IMR-90 (cell line): Measurements from ENCODE around the gene NBPF3. TPM values are rescaled to one million over a fixed set of nuclear protein-coding genes. Genes with fewer than 3 reads are reported as not detected.

Source experiments
- ATAC-seq: fragments of 200-7000 bp; cut with Tn5 transposase; 2 replicates; pipeline ENCODE4 v1.9.1; 2020; ENCODE audit warnings: low read depth, mild to moderate bottlenecking, moderate library complexity
- BruUV-seq: library from RNA; stranded (reverse); fragments of 400-500 nt; replicated peaks from 2 replicates; lab custom pipeline; 2021; lab: Mats Ljungman, UMichigan
- CTCF ChIA-PET: fragments of 300-600 bp; formaldehyde crosslinking; extraction: SDS; loops from one replicate; lab custom pipeline; 2021; ENCODE audit warnings: antibody characterized with exemption; lab: Yijun Ruan, JAX
- POLR2A ChIA-PET: fragments of 300-600 bp; sonication (Branson Sonifier 250); formaldehyde crosslinking; loops from one replicate; lab custom pipeline; 2022; ENCODE audit warnings: antibody characterized with exemption; ENCODE audit not compliant: unreplicated experiment; lab: Charles Lee
- DNase-seq: peaks from one replicate; pipeline ENCODE4 v3.0.0; 2013
- H2AFZ ChIP-seq: replicated peaks from 2 replicates; pipeline ENCODE3; 2013; ENCODE audit warnings: low read length, mild to moderate bottlenecking; ENCODE audit not compliant: poor library complexity
- H2AK5ac ChIP-seq: 2 replicates; pipeline ENCODE4 v1.6.1; 2013; ENCODE audit warnings: low read depth, low read length, inconsistent platforms
- H2AK9ac ChIP-seq: replicated peaks from 2 replicates; pipeline ENCODE3; 2013; ENCODE audit warnings: mild to moderate bottlenecking, low read depth, low read length, moderate library complexity; ENCODE audit not compliant: poor library complexity
- H2BK120ac ChIP-seq: 2 replicates; pipeline ENCODE4 v1.6.1; 2013; ENCODE audit warnings: low read depth, low read length, inconsistent platforms
- H2BK15ac ChIP-seq: 3 replicates; pipeline ENCODE4 v1.6.1; 2013; ENCODE audit warnings: low read depth, low read length, inconsistent platforms
- H2BK20ac ChIP-seq: 2 replicates; pipeline ENCODE4 v1.6.1; 2013; ENCODE audit warnings: low read depth, mild to moderate bottlenecking, inconsistent platforms, low read length, moderate library complexity
- H2BK5ac ChIP-seq: 2 replicates; pipeline ENCODE4 v1.6.1; 2013; ENCODE audit warnings: mild to moderate bottlenecking, low read depth, low read length, inconsistent platforms; ENCODE audit not compliant: poor library complexity, severe bottlenecking
- H3K14ac ChIP-seq: replicated peaks from 2 replicates; pipeline ENCODE4 v1.6.1; 2013; ENCODE audit warnings: low read depth, low read length, inconsistent platforms
- H3K18ac ChIP-seq: 2 replicates; pipeline ENCODE4 v1.6.1; 2013; ENCODE audit warnings: low read depth, low read length, control low read depth
- H3K23ac ChIP-seq: 2 replicates; pipeline ENCODE4 v1.6.1; 2013; ENCODE audit warnings: low read depth, low read length, inconsistent platforms
- H3K27ac ChIP-seq: 2 replicates; pipeline ENCODE4 v1.5.1; 2013; ENCODE audit warnings: mild to moderate bottlenecking, control low read depth, low read length; ENCODE audit not compliant: insufficient read depth
- H3K27me3 ChIP-seq: 2 replicates; pipeline ENCODE4 v1.6.1; 2013; ENCODE audit warnings: low read length; ENCODE audit not compliant: control insufficient read depth, insufficient read depth
- H3K36me3 ChIP-seq: 2 replicates; pipeline ENCODE4 v1.6.1; 2013; ENCODE audit warnings: low read length, mixed read lengths; ENCODE audit not compliant: control insufficient read depth, insufficient read depth
- H3K4ac ChIP-seq: 2 replicates; pipeline ENCODE4 v1.6.1; 2013; ENCODE audit warnings: low read depth, low read length, inconsistent platforms
- H3K4me1 ChIP-seq: 2 replicates; pipeline ENCODE4 v1.6.1; 2013; ENCODE audit warnings: low read length, mixed read lengths; ENCODE audit not compliant: control insufficient read depth, insufficient read depth
- H3K4me2 ChIP-seq: 2 replicates; pipeline ENCODE4 v1.6.1; 2013; ENCODE audit warnings: low read depth, mild to moderate bottlenecking, control low read depth, low read length, moderate library complexity
- H3K4me3 ChIP-seq: 2 replicates; pipeline ENCODE4 v1.5.1; 2013; ENCODE audit warnings: low read depth, mild to moderate bottlenecking, control low read depth, low read length, moderate library complexity; ENCODE audit not compliant: insufficient read depth
- H3K56ac ChIP-seq: 2 replicates; pipeline ENCODE4 v1.6.1; 2013; ENCODE audit warnings: low read length, inconsistent platforms; ENCODE audit not compliant: insufficient read depth; ENCODE audit errors: extremely low read depth
- H3K79me1 ChIP-seq, 2 experiments: 2 replicates each; pipeline ENCODE4 v1.6.1; 2013; ENCODE audit warnings: low read length in 2 of 2, inconsistent platforms in 1 of 2, low read depth in 1 of 2
- H3K9ac ChIP-seq: 2 replicates; pipeline ENCODE4 v1.6.1; 2013; ENCODE audit warnings: low read depth, low read length, control low read depth
- H3K9me1 ChIP-seq: 2 replicates; pipeline ENCODE4 v1.6.1; 2013; ENCODE audit warnings: low read length, inconsistent platforms; ENCODE audit not compliant: insufficient read depth
- H3K9me3 ChIP-seq: 2 replicates; pipeline ENCODE4 v1.6.1; 2013; ENCODE audit warnings: low read length; ENCODE audit not compliant: control insufficient read depth, insufficient read depth
- H4K20me1 ChIP-seq: 2 replicates; pipeline ENCODE4 v1.6.1; 2013; ENCODE audit warnings: low read length, inconsistent platforms; ENCODE audit not compliant: insufficient read depth
- H4K5ac ChIP-seq: 2 replicates; pipeline ENCODE4 v1.6.1; 2013; ENCODE audit warnings: mild to moderate bottlenecking, low read depth, low read length, control low read depth
- H4K8ac ChIP-seq, 2 experiments: 2 replicates each; pipeline ENCODE4 v1.6.1; 2013; ENCODE audit warnings: low read depth in 2 of 2, low read length in 2 of 2, control low read depth in 1 of 2, inconsistent platforms in 1 of 2
- H4K91ac ChIP-seq: 2 replicates; pipeline ENCODE4 v1.6.1; 2013; ENCODE audit warnings: low read depth, low read length, inconsistent platforms; ENCODE audit not compliant: insufficient read depth
- WGBS, 2 experiments: methylation state at CpG; one replicate each; pipeline versions ENCODE4 v1.1.5 to v1.1.7; 2013; ENCODE audit warnings: missing lambda C conversion rate in 2 of 2; ENCODE audit not compliant: insufficient read length in 1 of 2; ENCODE audit errors: extremely low coverage in 2 of 2; 5-methylcytosine and 5-hydroxymethylcytosine counted together
- dilution Hi-C: fragments of 300-500 bp; cut with HindIII; formaldehyde crosslinking; loops from one replicate; pipeline ENCODE4 v1.14.3; 2018; ENCODE audit warnings: low sequenced_read_pairs; ENCODE audit not compliant: unreplicated experiment
- in situ Hi-C: fragments of 300-500 bp; cut with MboI; formaldehyde crosslinking; loops from 3 replicates; pipeline ENCODE4 v1.14.3; 2019; ENCODE audit warnings: low sequenced_read_pairs, inconsistent platforms, mixed read lengths
- intact Hi-C: fragments of 100-400 bp; cut with micrococcal nuclease; formaldehyde crosslinking; loops from 2 replicates; pipeline ENCODE4 v1.10.0; 2022
- polyA plus RNA-seq, 3 experiments: library from polyadenylated mRNA; depleted of rRNA; stranded (reverse); fragments of >200 nt; gene quantifications; 2 replicates each; pipeline ENCODE4 v1.2.3, GENCODE V29; 2012; ENCODE audit warnings: low replicate concordance in 1 of 3
- total RNA-seq: library from RNA; depleted of rRNA; stranded (reverse); fragments of >200 nt; gene quantifications from 2 replicates; pipeline ENCODE4 v1.2.3, GENCODE V29; 2012
- TF ChIP-seq, protein P1 (sequence below): fragments of 150-350 bp; IDR thresholded peaks from 2 replicates; pipeline ENCODE4 v1.6.1; 2017; ENCODE audit warnings: mild to moderate bottlenecking, antibody characterized with exemption, low read length, low read depth

NBPF3 gene
- total and polyA plus RNA-seq, 2 of the 4 experiments (the other 2 are of a cell fraction): 8.7 to 18.8 TPM

DNA sequence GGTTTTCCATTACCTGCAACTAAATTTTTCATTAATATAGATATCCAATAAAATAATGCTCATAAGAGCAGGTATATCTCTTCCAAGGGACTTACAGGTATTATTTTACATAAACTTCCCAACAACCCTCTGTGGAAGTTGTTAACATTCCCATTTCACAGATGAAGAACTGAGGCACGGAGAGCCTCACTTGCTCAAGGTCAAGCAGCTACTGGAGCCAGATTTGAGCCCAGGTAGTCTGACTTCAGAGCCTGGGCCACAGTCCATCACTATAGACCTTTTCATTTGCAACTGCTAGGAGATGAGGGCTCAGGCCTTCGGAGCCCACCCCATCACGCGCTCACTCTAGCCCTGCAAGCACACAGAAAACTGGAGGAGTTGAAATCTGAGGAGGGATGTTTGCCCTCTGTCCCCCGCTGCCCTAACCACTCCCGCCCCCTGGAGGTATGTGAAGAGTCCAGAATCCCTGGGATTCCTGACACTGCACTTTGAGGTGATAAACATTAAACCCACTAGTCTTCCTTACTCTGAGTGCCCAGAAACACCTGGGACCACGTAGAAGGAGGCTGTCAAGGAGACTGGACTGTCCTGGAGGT is 57.6 kb downstream of the NBPF3 start:
- dilution Hi-C loops (no loop called here), intact Hi-C loops (no loop called here), in situ Hi-C loops (no loop called here)
- no peak overlapping the region for H2BK5ac ChIP-seq
- no peaks in the 10 kb centered on the region for H4K20me1 ChIP-seq
- DNase-seq: no peak
- ChIA-PET POLR2A (no interaction called here), CTCF (interaction anchor here (0.9 kb wide), 1 partner anchor 38 kb away, joined by 3 read pairs; no protein-coding TSS in a partner anchor)
- no peak overlapping the region for H4K8ac ChIP-seq
- H3K4me3 ChIP-seq: no peak overlapping the region
- no peak overlapping the region for H4K5ac ChIP-seq
- H3K79me1 ChIP-seq: no peaks in the 10 kb centered on the region
- no peak overlapping the region for H2AFZ ChIP-seq
- no TSS peak for BruUV-seq
- no peak overlapping the region for H2BK20ac ChIP-seq
- H3K4me1 ChIP-seq: peaks cover 2% of the 10 kb centered on the region; the same call in 1 of the 2 replicates
- no peak overlapping the region for H3K9ac ChIP-seq
- no peak; the same call in 1 of the 2 replicates for ATAC-seq
- no peak overlapping the region for H2AK5ac ChIP-seq
- no peak overlapping the region for H3K18ac ChIP-seq
- H3K27ac ChIP-seq: no peak overlapping the region
- no peak overlapping the region for H4K91ac ChIP-seq
- TF ChIP-seq, protein P1, sequence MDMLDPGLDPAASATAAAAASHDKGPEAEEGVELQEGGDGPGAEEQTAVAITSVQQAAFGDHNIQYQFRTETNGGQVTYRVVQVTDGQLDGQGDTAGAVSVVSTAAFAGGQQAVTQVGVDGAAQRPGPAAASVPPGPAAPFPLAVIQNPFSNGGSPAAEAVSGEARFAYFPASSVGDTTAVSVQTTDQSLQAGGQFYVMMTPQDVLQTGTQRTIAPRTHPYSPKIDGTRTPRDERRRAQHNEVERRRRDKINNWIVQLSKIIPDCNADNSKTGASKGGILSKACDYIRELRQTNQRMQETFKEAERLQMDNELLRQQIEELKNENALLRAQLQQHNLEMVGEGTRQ: no peak
- no peaks in the 10 kb centered on the region for H3K9me1 ChIP-seq
- H2BK120ac ChIP-seq: no peak overlapping the region
- whole genome bisulfite sequencing, 2 experiments: no CpG with 5 or more reads among the region's 7 CpGs
- no peak overlapping the region for H2BK15ac ChIP-seq
- peaks cover 5% of the 10 kb centered on the region for H3K9me3 ChIP-seq
- H3K56ac ChIP-seq: no peak overlapping the region
- H3K36me3 ChIP-seq: no peaks in the 10 kb centered on the region
- no peak overlapping the region for H3K23ac ChIP-seq
- H3K4ac ChIP-seq: no peak overlapping the region
- H2AK9ac ChIP-seq: no peak overlapping the region
- H3K14ac ChIP-seq: no peak overlapping the region
- no peak overlapping the region for H3K4me2 ChIP-seq
- H3K27me3 ChIP-seq: peaks cover 8% of the 10 kb centered on the region
